Activated naive CD8-positive, alpha-beta T cell treated with anti-CD3 and anti-CD28 coated beads, Interleukin-2, amount 10 ng/mL, durations not matched to agents 7 days and 5 days (primary cell): ENCODE results near the gene ETV5. TPM values are rescaled to one million over a fixed set of nuclear protein-coding genes. Genes with fewer than 3 reads are reported as not detected.
"Not testable (repeated sequence)": the region's sequence is repeated elsewhere in the genome, so short reads cannot be mapped to it uniquely, and the experiment has no call there.

ENCODE experiments used
- ATAC-seq: fragments of 150-1000 bp; cut with Tn5 transposase; one replicate; pipeline ENCODE4 v1.10.0; 2021; ENCODE audit warnings: low read depth, moderate library complexity
- POLR2A ChIA-PET: fragments of 350-600 bp; sonication (Branson Sonifier 250); formaldehyde crosslinking; loops from one replicate; lab custom pipeline; 2021; ENCODE audit warnings: antibody characterized with exemption; lab: Charles Lee
- DNase-seq: peaks from one replicate; pipeline ENCODE4 v3.0.0; 2021
- H3K27ac Mint-ChIP-seq: one replicate; pipeline ENCODE4 v1.8.0; 2022; ENCODE audit warnings: mild to moderate bottlenecking, mixed read lengths
- H3K27me3 Mint-ChIP-seq: one replicate; pipeline ENCODE4 v1.8.0; 2022; ENCODE audit warnings: mild to moderate bottlenecking, moderate library complexity, mixed read lengths
- H3K36me3 Mint-ChIP-seq: one replicate; pipeline ENCODE4 v1.8.0; 2021; ENCODE audit warnings: mild to moderate bottlenecking, mixed read lengths
- H3K4me1 Mint-ChIP-seq: one replicate; pipeline ENCODE4 v1.8.0; 2021; ENCODE audit warnings: mixed read lengths
- H3K4me3 Mint-ChIP-seq: one replicate; pipeline ENCODE4 v1.8.0; 2022; ENCODE audit warnings: mild to moderate bottlenecking, moderate library complexity, mixed read lengths
- H3K9me3 Mint-ChIP-seq: one replicate; pipeline ENCODE4 v1.8.0; 2021; ENCODE audit warnings: mixed read lengths
- total RNA-seq, 2 experiments: library from RNA; stranded (reverse); gene quantifications; one replicate each; pipeline ENCODE4 v1.2.3, GENCODE V29; 2021

ETV5 gene
- total RNA-seq, 2 experiments from 2014 or later, result 1.4 to 2.0 TPM

DNA sequence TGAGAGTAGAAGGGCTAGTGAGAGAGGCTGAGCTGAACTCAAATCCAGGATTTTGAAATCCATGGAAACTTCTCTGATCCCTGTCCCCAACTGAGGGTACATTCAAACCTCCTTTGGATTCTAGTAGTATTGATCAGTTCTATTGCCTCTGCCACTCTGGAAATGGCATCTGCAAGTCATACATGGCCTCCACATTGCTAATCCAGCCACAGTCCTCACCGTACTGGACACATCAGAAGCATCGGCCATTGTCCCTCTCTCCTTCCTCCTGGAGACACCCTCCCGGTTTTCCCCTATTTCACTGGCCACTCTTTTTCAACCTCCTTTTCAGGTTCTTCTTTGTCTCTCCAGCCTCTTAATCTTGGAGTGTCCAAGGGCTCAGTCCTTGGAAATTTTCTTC, 66.9 kb downstream of the ETV5 start:
- no peaks in the 10 kb centered on the region for H3K36me3 Mint-ChIP-seq
- H3K27ac Mint-ChIP-seq, result no peak overlapping the region
- no peak overlapping the region for H3K4me3 Mint-ChIP-seq
- DNase-seq (no peak), ATAC-seq (no peak)
- H3K27me3 Mint-ChIP-seq, result peaks cover 72% of the 10 kb centered on the region
- POLR2A ChIA-PET, result no interaction called here
- no peaks in the 10 kb centered on the region for H3K4me1 Mint-ChIP-seq
- H3K9me3 Mint-ChIP-seq, result peaks cover 5% of the 10 kb centered on the region

DNA sequence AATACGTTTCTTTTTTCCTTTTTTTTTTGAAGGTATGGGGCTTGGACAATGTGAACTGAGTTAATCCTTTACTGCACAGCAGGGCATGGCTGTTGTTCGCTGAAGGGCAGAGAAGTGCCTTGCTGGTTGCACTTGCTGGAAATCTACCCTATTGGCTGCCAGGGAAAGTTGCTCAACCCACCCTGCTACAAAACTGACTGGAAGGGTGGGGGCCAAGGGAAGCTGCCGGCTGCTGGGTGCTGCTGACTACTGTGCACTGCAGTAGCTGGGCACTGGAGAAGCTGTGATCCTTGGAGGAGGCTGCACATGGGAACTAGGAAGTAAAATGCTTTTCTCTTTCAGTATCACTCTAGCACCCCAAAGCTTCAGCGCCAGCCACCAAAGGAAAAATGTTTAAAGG, 70.5 kb downstream of the ETV5 start:
- Mint-ChIP-seq H3K27ac (no peak overlapping the region), H3K36me3 (no peaks in the 10 kb centered on the region), H3K4me1 (no peaks in the 10 kb centered on the region), H3K4me3 (no peak overlapping the region), H3K27me3 (peaks cover 48% of the 10 kb centered on the region), H3K9me3 (peaks cover 5% of the 10 kb centered on the region)
- ATAC-seq (no peak), DNase-seq (no peak)
- POLR2A ChIA-PET, result no interaction called here

DNA sequence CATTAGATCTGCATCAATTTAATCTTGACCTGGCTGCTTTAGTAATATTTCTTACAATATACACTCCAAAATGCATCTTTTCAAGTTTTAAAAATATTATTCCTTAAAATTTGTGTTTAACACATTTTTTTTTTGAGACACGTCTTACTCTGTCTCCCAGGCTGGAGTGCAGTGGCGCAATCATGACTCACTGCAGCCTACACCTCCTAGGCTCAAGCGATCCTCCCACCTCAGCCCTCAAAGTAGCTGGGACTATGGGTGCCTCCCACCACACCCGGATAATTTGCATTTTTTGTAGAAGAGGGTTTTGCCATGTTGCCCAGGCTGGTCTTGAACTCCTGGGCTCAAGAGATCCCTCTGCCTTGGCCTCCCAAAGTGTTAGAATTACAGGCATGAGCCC, 73.6 kb downstream of the ETV5 start:
- DNase-seq, result no peak
- H3K9me3 Mint-ChIP-seq, result peaks cover 3% of the 10 kb centered on the region
- H3K27ac Mint-ChIP-seq, result no peak overlapping the region
- no peak for ATAC-seq
- POLR2A ChIA-PET, result no interaction called here
- no peak overlapping the region for H3K4me3 Mint-ChIP-seq
- peaks cover 35% of the 10 kb centered on the region for H3K27me3 Mint-ChIP-seq
- H3K36me3 Mint-ChIP-seq, result no peaks in the 10 kb centered on the region
- no peaks in the 10 kb centered on the region for H3K4me1 Mint-ChIP-seq

DNA sequence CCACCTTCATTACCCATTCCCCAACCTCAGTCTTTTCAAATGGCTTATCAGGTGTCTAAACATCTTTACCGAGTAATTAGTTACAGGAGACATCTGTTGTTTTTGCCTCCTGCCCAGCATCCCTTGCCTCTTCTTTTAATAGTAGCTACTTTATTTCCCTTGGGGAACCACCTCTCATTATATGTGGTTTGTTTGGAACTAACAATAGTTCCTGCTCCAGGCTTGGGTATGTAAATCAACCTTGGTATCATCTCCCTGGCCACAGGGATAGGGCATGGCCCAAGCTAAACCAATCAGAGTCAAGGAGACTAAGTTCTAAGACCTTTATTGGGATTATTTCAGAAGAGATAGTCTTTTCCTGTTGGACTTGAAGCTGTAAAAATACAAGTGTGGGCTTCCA, 76.6 kb downstream of the ETV5 start:
- Mint-ChIP-seq H3K27me3 (peaks cover 29% of the 10 kb centered on the region), H3K9me3 (no peaks in the 10 kb centered on the region), H3K27ac (no peak overlapping the region), H3K36me3 (no peaks in the 10 kb centered on the region), H3K4me3 (no peak overlapping the region), H3K4me1 (no peaks in the 10 kb centered on the region)
- DNase-seq, result no peak
- ATAC-seq, result no peak
- POLR2A ChIA-PET, result no interaction called here

DNA sequence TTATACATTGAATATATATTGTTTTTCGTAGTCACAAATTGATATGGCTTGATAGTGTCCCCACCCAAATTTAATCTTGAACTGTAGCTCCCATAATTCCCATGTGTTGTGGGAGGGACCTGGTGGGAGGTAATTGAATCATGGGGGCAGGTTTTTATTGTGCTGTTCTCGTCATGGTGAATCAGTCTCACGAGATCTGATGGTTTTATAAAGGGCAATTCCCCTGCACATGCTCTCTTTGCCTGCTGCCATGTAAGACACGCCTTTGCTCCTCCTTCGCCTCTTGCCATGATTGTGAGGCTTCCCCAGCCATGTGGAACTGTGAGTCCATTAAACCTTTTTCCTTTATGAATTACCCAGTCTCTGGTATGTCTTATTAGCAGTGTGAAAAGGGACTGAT, 82.9 kb downstream of the ETV5 start:
- H3K4me3 Mint-ChIP-seq, DNase-seq, ATAC-seq, POLR2A ChIA-PET, H3K4me1 Mint-ChIP-seq, H3K9me3 Mint-ChIP-seq, H3K27ac Mint-ChIP-seq, H3K36me3 Mint-ChIP-seq: not testable (repeated sequence)
- H3K27me3 Mint-ChIP-seq, result peaks cover 42% of the 10 kb centered on the region

DNA sequence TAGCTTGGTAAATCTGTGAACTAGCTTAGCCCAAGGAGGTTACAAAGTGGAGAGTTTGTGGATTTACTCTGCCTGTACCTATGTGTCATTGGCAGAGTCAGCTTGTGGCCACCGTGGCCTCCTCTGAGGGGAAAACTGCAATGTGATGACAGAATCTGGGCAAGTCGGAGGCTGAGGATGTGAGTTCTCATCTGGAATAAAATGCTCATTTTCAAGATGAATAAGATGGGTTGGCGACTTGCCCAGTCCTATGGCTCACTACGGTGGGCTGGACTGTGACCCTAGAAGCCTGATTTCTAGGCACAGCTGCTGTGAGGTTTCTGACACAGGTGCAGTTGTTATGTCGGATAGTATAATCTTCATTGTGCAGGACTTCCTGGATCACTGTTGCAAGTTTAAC, 83.7 kb downstream of the ETV5 start:
- Mint-ChIP-seq H3K27ac (no peak overlapping the region), H3K36me3 (no peaks in the 10 kb centered on the region), H3K9me3 (no peaks in the 10 kb centered on the region), H3K4me1 (no peaks in the 10 kb centered on the region), H3K27me3 (peaks cover 39% of the 10 kb centered on the region), H3K4me3 (no peak overlapping the region)
- ATAC-seq (no peak), DNase-seq (no peak)
- POLR2A ChIA-PET, result no interaction called here

DNA sequence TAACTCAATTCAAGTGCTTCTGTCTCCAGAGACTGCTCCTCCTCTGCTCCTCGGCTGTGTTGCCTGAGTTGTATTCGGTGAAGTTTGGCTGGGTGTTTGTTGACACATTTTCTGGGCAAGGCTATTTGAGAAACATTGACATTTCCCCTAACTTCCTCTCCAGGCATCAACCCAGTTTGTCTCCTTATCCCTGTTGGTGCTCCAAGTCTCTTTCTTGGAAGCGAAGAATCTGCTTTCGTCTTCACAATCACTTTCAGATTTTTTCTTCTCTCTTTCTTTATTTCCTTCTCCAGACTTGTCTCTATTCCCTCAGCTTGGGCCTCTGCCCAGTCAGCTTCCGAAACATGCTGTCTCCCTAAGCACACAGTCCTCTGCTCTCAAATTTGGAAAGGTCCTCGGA, 84.7 kb downstream of the ETV5 start:
- Mint-ChIP-seq H3K9me3 (no peaks in the 10 kb centered on the region), H3K4me1 (no peaks in the 10 kb centered on the region), H3K4me3 (no peak overlapping the region), H3K27ac (no peak overlapping the region), H3K27me3 (peaks cover 35% of the 10 kb centered on the region), H3K36me3 (no peaks in the 10 kb centered on the region)
- no peak for DNase-seq
- POLR2A ChIA-PET, result no interaction called here
- no peak for ATAC-seq

DNA sequence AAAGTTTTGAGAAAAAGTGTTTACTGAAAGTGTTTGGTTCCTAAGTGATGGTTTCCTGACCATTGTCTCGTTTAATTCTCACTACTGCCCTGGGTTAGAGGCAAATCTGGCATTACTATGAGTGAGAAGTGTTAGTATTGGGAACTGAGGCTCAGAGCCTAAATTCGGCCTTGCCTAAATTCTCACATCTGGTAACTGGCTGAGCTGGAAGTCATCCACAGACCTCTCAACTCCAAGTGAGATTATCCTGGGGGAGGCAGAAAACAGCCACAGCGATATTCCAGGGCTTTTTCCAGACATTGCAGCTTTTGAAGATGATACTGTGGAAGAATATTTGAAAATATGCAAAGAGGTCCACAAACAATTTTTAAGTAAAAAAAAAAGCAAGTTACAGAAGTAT, 86.0 kb downstream of the ETV5 start:
- Mint-ChIP-seq H3K4me1 (no peaks in the 10 kb centered on the region), H3K36me3 (no peaks in the 10 kb centered on the region), H3K9me3 (no peaks in the 10 kb centered on the region), H3K27ac (no peak overlapping the region), H3K4me3 (no peak overlapping the region), H3K27me3 (peaks cover 34% of the 10 kb centered on the region)
- POLR2A ChIA-PET, result no interaction called here
- ATAC-seq, result no peak
- DNase-seq, result no peak

DNA sequence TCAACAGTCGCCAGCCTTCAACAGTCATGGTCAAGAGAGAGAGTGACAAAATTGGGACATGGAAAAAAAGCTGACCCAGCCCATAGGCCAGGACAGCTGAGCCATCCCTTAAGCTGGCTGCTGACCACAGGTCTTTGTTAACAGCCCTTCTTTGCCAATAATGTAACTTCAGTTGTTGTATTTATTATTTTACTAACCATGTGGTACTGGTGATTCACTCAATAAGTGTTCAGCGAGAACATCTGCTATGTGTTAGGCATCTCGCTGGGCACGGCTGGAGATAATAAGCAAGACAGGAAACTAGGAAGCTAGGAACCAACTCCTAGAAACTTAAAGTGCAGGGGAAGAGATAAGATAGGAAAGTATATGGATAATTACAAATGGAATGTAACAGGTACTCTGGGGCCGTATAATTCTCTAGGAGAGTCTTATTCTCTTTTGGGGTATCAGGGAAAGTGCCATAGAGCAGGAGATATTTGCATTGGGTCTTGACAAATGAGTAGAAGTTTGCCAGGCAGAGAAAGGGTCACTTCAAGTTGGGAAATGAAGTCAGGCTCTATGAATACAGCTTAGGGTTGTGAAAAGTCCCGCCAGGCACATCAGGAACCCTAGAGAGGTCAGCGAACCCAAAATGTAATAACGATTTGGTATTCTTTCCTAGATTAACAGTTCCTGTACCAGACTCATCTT, 87.1 kb downstream of the ETV5 start:
- Mint-ChIP-seq H3K36me3 (no peaks in the 10 kb centered on the region), H3K27ac (no peak overlapping the region), H3K4me1 (no peaks in the 10 kb centered on the region), H3K27me3 (peaks cover 38% of the 10 kb centered on the region), H3K9me3 (no peaks in the 10 kb centered on the region), H3K4me3 (no peak overlapping the region)
- POLR2A ChIA-PET, result no interaction called here
- no peak for DNase-seq
- no peak for ATAC-seq

DNA sequence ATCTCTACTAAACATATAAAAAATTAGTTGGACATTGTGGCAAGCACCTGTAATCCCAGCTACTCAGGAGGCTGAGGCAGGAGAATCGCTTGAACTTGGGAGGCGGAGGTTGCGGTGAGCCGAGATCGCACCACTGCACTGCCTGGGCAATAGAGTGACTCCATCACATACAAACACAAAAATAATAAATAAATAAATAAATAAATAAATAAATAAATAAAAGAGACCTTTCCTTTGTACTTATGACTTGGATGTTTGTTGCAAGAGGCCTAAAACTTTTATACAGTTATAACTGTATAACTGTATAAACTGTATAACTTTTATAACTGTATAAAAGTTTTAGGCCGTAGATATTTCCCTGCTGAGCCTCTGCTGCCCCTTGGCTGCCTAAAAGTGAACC, 87.6 kb downstream of the ETV5 start:
- ATAC-seq, H3K4me1 Mint-ChIP-seq, H3K27ac Mint-ChIP-seq, DNase-seq, H3K9me3 Mint-ChIP-seq, POLR2A ChIA-PET, H3K4me3 Mint-ChIP-seq, H3K36me3 Mint-ChIP-seq: not testable (repeated sequence)
- peaks cover 38% of the 10 kb centered on the region for H3K27me3 Mint-ChIP-seq

DNA sequence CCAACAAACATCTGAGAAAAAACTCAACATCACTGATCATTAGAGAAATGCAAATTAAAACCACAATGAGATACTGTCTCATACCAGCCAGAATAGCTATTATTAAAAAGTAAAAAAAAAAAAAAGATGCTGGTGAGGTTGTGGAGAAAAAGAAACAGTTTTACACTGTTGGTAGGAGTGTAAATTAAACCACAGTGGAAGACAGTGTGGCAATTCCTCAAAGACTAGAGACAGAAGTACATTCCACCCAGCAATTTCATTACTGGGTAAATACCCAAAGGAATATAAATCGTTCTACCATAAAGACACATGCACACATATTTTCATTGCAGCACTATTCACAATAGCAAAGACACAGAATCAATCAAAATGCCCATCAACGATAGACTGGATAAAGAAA, 89.6 kb downstream of the ETV5 start:
- H3K27me3 Mint-ChIP-seq, result peaks cover 26% of the 10 kb centered on the region
- H3K27ac Mint-ChIP-seq, H3K4me3 Mint-ChIP-seq, H3K9me3 Mint-ChIP-seq, H3K36me3 Mint-ChIP-seq, H3K4me1 Mint-ChIP-seq, DNase-seq, POLR2A ChIA-PET, ATAC-seq: not testable (repeated sequence)

DNA sequence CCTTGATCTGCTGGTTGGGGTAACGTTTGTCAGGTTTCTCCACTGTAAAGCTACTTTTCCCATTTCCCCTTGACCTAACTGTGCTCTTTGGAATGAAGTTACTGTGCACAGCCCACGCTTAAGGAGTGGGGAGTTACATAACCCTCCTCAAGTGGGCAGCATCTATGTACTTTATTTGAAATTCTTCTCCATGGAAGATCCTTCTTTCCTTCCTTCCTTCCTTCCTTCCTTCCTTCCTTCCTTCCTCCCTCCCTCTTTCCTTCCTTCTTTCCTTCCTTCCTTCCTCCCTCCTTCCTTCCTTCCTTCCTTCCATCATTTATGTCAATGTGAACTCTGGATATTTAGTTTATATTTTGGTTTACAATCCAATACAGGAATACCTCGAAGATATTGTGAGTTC, 94.0 kb downstream of the ETV5 start:
- no peaks in the 10 kb centered on the region for H3K36me3 Mint-ChIP-seq
- ATAC-seq (no peak), DNase-seq (no peak)
- no peaks in the 10 kb centered on the region for H3K9me3 Mint-ChIP-seq
- POLR2A ChIA-PET, result no interaction called here
- H3K4me1 Mint-ChIP-seq, result no peaks in the 10 kb centered on the region
- H3K27ac Mint-ChIP-seq, result no peak overlapping the region
- H3K4me3 Mint-ChIP-seq, result no peak overlapping the region
- peaks cover 30% of the 10 kb centered on the region for H3K27me3 Mint-ChIP-seq

DNA sequence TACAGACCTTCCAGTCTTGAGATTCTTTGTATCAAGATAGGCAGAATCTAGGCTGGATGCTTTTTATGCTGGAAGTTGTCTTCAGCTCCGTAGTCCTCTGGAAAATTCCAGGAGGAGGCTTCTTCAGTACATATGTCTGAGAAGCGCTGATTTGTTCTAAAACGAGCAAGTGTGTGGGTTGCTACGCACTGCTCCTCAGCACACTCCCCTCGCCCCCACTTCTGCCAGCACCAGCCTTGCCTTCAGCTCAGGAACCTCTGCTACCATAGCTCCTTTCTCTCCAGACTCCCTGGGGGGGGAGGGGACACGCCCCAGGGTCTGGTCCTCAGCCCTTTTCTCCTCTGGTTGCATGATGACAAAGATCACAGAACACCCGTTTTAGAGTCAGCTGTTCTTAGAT, 95.6 kb downstream of the ETV5 start:
- Mint-ChIP-seq H3K4me3 (no peak overlapping the region), H3K27me3 (peaks cover 30% of the 10 kb centered on the region), H3K4me1 (no peaks in the 10 kb centered on the region), H3K36me3 (no peaks in the 10 kb centered on the region), H3K9me3 (no peaks in the 10 kb centered on the region), H3K27ac (no peak overlapping the region)
- ATAC-seq (no peak), DNase-seq (no peak)
- POLR2A ChIA-PET, result no interaction called here

DNA sequence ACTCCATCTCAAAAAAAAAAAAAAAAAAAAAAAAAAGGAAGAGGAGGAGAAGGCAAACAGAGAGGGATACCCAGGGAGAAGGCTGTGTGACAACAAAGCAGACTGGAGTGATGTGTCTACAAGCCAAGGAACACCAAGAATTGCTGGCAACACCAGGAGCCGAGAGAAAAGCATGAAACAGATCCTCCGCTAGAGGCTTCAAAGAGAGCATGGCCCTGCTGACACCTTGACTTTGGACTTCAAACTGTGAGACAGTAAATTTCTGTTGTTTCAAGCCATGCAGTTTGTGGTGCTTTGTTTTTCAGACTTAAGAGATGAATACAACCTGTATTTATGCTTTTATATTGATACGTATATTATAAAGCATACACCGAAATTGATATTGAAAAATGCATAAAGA, 96.8 kb downstream of the ETV5 start:
- H3K4me1 Mint-ChIP-seq, result no peaks in the 10 kb centered on the region
- no peak overlapping the region for H3K27ac Mint-ChIP-seq
- H3K27me3 Mint-ChIP-seq, result peaks cover 26% of the 10 kb centered on the region
- H3K4me3 Mint-ChIP-seq, result no peak overlapping the region
- H3K9me3 Mint-ChIP-seq, result no peaks in the 10 kb centered on the region
- H3K36me3 Mint-ChIP-seq, result no peaks in the 10 kb centered on the region
- no peak for ATAC-seq
- DNase-seq, result no peak
- POLR2A ChIA-PET, result no interaction called here

DNA sequence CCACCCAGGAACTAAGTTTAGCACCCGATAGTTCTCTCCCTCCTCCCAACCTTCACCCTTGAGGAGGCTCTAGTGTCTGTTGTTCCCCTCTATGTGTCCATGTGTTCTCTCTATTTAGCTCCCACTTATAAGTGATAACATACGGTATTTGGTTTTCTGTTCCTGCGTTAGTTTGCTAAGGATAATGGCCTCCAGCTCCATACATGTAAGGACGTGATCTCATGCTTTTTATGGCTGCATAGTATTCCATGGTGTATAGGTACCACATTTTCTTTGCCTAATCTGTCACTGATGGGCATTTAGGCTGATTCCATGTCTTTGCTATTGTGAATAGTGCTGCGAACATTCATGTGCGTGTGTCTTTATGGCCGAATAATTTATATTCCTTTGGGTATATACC, 104.2 kb downstream of the ETV5 start:
- Mint-ChIP-seq H3K9me3 (no peaks in the 10 kb centered on the region), H3K27ac (no peak overlapping the region), H3K36me3 (no peaks in the 10 kb centered on the region), H3K27me3 (peaks cover 30% of the 10 kb centered on the region), H3K4me3 (no peak overlapping the region), H3K4me1 (no peaks in the 10 kb centered on the region)
- POLR2A ChIA-PET, result no interaction called here
- no peak for DNase-seq
- no peak for ATAC-seq
